ENCODE results near the gene SREK1.
A peak's percentile ranks its signal among the peaks of the same experiment; 100 is the strongest.

SREK1 gene

DNA sequence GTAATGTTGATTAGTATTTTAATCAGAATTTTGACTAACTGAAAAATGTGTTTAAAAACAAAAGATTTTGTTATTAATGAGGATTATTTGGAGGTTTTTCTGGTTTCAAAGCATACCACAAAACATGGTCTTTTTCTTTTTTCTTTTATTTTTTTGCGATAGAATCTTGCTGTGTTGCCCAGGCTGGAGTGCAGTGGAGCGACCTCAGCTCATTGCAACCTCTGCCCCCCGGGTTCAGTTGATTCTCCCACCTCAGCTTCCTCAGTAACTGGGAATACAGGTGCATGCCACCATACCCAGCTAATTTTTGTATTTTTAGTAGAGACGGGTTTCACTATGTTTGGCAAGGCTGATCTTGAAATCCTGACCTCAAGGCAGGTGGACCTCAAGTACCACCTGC lies 24.1 kb downstream of the SREK1 start:
- DNase-seq = no peak
- H3K36me3 ChIP-seq = peaks cover 62% of the 10 kb centered on the region
- no peak overlapping the region for H3K4me3 ChIP-seq (ENCODE audit: low read depth, low read length)
- no peaks in the 10 kb centered on the region for H3K4me1 ChIP-seq
- TF ChIP-seq CTCF (IDR thresholded peaks at IDR 0.05; ENCODE audit: low read depth, low read length) = no peak
- no peaks in the 10 kb centered on the region for H3K27me3 ChIP-seq
- H3K9me3 ChIP-seq = no peaks in the 10 kb centered on the region

GRCh38 chr5:66169534-66169933 lies 25.4 kb downstream of the SREK1 start:
- no peak for DNase-seq
- Histone ChIP-seq H3K9me3 (no peaks in the 10 kb centered on the region), H3K36me3 (peaks cover 62% of the 10 kb centered on the region), H3K27me3 (no peaks in the 10 kb centered on the region), H3K4me3 (ENCODE audit: low read depth, low read length) (no peak overlapping the region), H3K4me1 (no peaks in the 10 kb centered on the region)
- no peak for TF ChIP-seq CTCF (IDR thresholded peaks at IDR 0.05; ENCODE audit: low read depth, low read length)

- Histone ChIP-seq H3K4me3 (ENCODE audit: low read depth, low read length) (no peak overlapping the region), H3K27me3 (no peaks in the 10 kb centered on the region), H3K36me3 (peaks cover 62% of the 10 kb centered on the region), H3K4me1 (no peaks in the 10 kb centered on the region), H3K9me3 (no peaks in the 10 kb centered on the region)
- no peak for DNase-seq
- TF ChIP-seq CTCF (IDR thresholded peaks at IDR 0.05; ENCODE audit: low read depth, low read length) = no peak
Measured at GRCh38 chr5:66170195-66170919, 26.3 kb downstream of the SREK1 start.

GRCh38 chr5:66171349-66172344 lies 27.5 kb downstream of the SREK1 start:
- Histone ChIP-seq H3K9me3 (no peaks in the 10 kb centered on the region), H3K27me3 (no peaks in the 10 kb centered on the region), H3K36me3 (peaks cover 63% of the 10 kb centered on the region), H3K4me1 (no peaks in the 10 kb centered on the region), H3K4me3 (ENCODE audit: low read depth, low read length) (no peak overlapping the region)
- DNase-seq = peak; percentile 53
- TF ChIP-seq CTCF (IDR thresholded peaks at IDR 0.05; ENCODE audit: low read depth, low read length) = peak; percentile 65

- Histone ChIP-seq H3K4me3 (ENCODE audit: low read depth, low read length) (no peak overlapping the region), H3K4me1 (no peaks in the 10 kb centered on the region), H3K9me3 (no peaks in the 10 kb centered on the region), H3K27me3 (no peaks in the 10 kb centered on the region), H3K36me3 (peaks cover 86% of the 10 kb centered on the region)
- peak; percentile 50 for TF ChIP-seq CTCF (IDR thresholded peaks at IDR 0.05; ENCODE audit: low read depth, low read length)
- DNase-seq = no peak
Measured at GRCh38 chr5:66174338-66174737, 30.2 kb downstream of the SREK1 start.
